Neuronal stem cell (in vitro differentiated cells): ENCODE measurements around the gene CPSF2.
"Not testable (repeated sequence)": the region's sequence is repeated elsewhere in the genome, so short reads cannot be mapped to it uniquely, and the experiment has no call there.

Experiments used
- DNase-seq: peaks from one replicate; pipeline ENCODE4 v3.0.0-alpha.2; 2013; ENCODE audit warnings: low spot score
- H2AFZ ChIP-seq: one replicate; pipeline ENCODE4 v1.6.1; 2013; ENCODE audit warnings: mild to moderate bottlenecking, low read length, inconsistent platforms
- H2AK5ac ChIP-seq: 2 replicates; pipeline ENCODE4 v1.6.1; 2013; ENCODE audit warnings: low read depth, mild to moderate bottlenecking, inconsistent platforms, low read length, moderate library complexity, mixed read lengths
- H2BK120ac ChIP-seq: 2 replicates; pipeline ENCODE4 v1.6.1; 2013; ENCODE audit warnings: low read depth, mild to moderate bottlenecking, inconsistent platforms, low read length, moderate library complexity, mixed read lengths
- H2BK12ac ChIP-seq: one replicate; pipeline ENCODE4 v1.6.1; 2013; ENCODE audit warnings: low read length, inconsistent platforms
- H2BK15ac ChIP-seq: 2 replicates; pipeline ENCODE4 v1.6.1; 2013; ENCODE audit warnings: mild to moderate bottlenecking, low read length, inconsistent platforms, mixed read lengths
- H2BK5ac ChIP-seq: one replicate; pipeline ENCODE4 v1.6.1; 2013; ENCODE audit warnings: inconsistent platforms, mild to moderate bottlenecking, low read length, moderate library complexity
- H3K14ac ChIP-seq: one replicate; pipeline ENCODE4 v1.6.1; 2013; ENCODE audit warnings: low read length, inconsistent platforms
- H3K18ac ChIP-seq: 2 replicates; pipeline ENCODE4 v1.6.1; 2013; ENCODE audit warnings: low read length, inconsistent platforms
- H3K23ac ChIP-seq: 2 replicates; pipeline ENCODE4 v1.6.1; 2013; ENCODE audit warnings: low read depth, mild to moderate bottlenecking, mixed read lengths, low read length, inconsistent platforms; ENCODE audit not compliant: poor library complexity
- H3K27ac ChIP-seq: replicated peaks from 3 replicates; pipeline ENCODE4 v1.5.1; 2013; ENCODE audit warnings: low read length, inconsistent platforms
- H3K27me3 ChIP-seq, 3 experiments: 2 replicates each; pipeline ENCODE4 v1.6.1; 2013; ENCODE audit warnings: low read length in 3 of 3, mild to moderate bottlenecking in 2 of 3, inconsistent platforms in 1 of 3, low read depth in 1 of 3, mixed read lengths in 1 of 3, moderate library complexity in 1 of 3; ENCODE audit not compliant: control insufficient read depth in 3 of 3, insufficient read depth in 3 of 3
- H3K36me3 ChIP-seq, 2 donors: replicated peaks in 1 of 2; 2 replicates each; pipeline ENCODE4 v1.6.1; 2013; ENCODE audit warnings: low read length in 2 of 2; ENCODE audit not compliant: control insufficient read depth in 2 of 2, insufficient read depth in 2 of 2
- H3K4ac ChIP-seq: 2 replicates; pipeline ENCODE4 v1.6.1; 2013; ENCODE audit warnings: inconsistent platforms, mild to moderate bottlenecking, low read length, moderate library complexity
- H3K4me1 ChIP-seq, 2 donors: 1 replicate in 1 of 2; 2 replicates in 1 of 2; pipeline ENCODE4 v1.6.1; 2013; ENCODE audit warnings: low read length in 2 of 2, low read depth in 1 of 2; ENCODE audit not compliant: control insufficient read depth in 2 of 2, insufficient read depth in 1 of 2
- H3K4me2 ChIP-seq: one replicate; pipeline ENCODE4 v1.6.1; 2013; ENCODE audit warnings: mild to moderate bottlenecking, low read length, inconsistent platforms; ENCODE audit not compliant: insufficient read depth, poor library complexity, severe bottlenecking
- H3K4me3 ChIP-seq, 2 donors: 2 replicates each; pipeline ENCODE4 v1.5.1; 2013; ENCODE audit warnings: low read length in 2 of 2, mild to moderate bottlenecking in 2 of 2, inconsistent platforms in 1 of 2, moderate library complexity in 1 of 2
- H3K79me1 ChIP-seq: one replicate; pipeline ENCODE4 v1.6.1; 2013; ENCODE audit warnings: low read depth, mild to moderate bottlenecking, inconsistent platforms, low read length, moderate library complexity
- H3K9ac ChIP-seq: one replicate; pipeline ENCODE4 v1.6.1; 2013; ENCODE audit warnings: mild to moderate bottlenecking, low read depth, low read length, inconsistent platforms; ENCODE audit not compliant: poor library complexity
- H3K9me3 ChIP-seq, 2 donors: replicated peaks in 1 of 2; 2 replicates each; pipeline versions ENCODE3 to v1.6.1; 2013; ENCODE audit warnings: low read length in 2 of 2, mild to moderate bottlenecking in 2 of 2, inconsistent platforms in 1 of 2, low read depth in 1 of 2, mixed read lengths in 1 of 2, moderate library complexity in 1 of 2; ENCODE audit not compliant: control insufficient read depth in 2 of 2, insufficient read depth in 1 of 2
- H4K8ac ChIP-seq: one replicate; pipeline ENCODE4 v1.6.1; 2013; ENCODE audit warnings: low read depth, mild to moderate bottlenecking, inconsistent platforms, low read length, moderate library complexity
- H4K91ac ChIP-seq: one replicate; pipeline ENCODE4 v1.6.1; 2013; ENCODE audit warnings: low read length, low read depth, mild to moderate bottlenecking, inconsistent platforms; ENCODE audit not compliant: poor library complexity
- WGBS, 2 donors: extraction: QIAGEN DNeasy Blood & Tissue Kit; methylation state at CpG; one replicate each; pipeline ENCODE4 v1.1.7; 2013; ENCODE audit warnings: missing lambda C conversion rate in 2 of 2, mixed read lengths in 1 of 2; ENCODE audit not compliant: insufficient read length in 2 of 2, insufficient replicate concordance in 1 of 2; ENCODE audit errors: extremely low coverage in 2 of 2; 5-methylcytosine and 5-hydroxymethylcytosine counted together

Gene CPSF2

GRCh38 chr14:92207012-92207927 lies 85.5 kb downstream of the CPSF2 start:
- Histone ChIP-seq H3K4me2 (no peak overlapping the region), H3K23ac (no peak overlapping the region), H3K4me3 (no peak overlapping the region), H2AK5ac (peak overlapping the region; percentile 42), H3K79me1 (no peaks in the 10 kb centered on the region), H3K27me3 (no peaks in the 10 kb centered on the region), H3K9ac (peak overlapping the region; percentile 22), H2BK12ac (no peak overlapping the region), H4K91ac (peak overlapping the region; percentile 8), H3K27ac (no peak overlapping the region), H3K9me3 (peaks cover 0 to 2% of the 10 kb centered on the region in 2 donors), H4K8ac (no peak overlapping the region), H2AFZ (peak overlapping the region; percentile 38), H2BK120ac (no peak overlapping the region), H3K36me3 (no peaks in the 10 kb centered on the region), H2BK5ac (no peak overlapping the region), H3K4ac (no peak overlapping the region), H3K14ac (no peak overlapping the region), H3K4me1 (peaks cover 0 to 3% of the 10 kb centered on the region in 2 donors), H2BK15ac (no peak overlapping the region), H3K18ac (peak overlapping the region; percentile 76)
- DNase-seq = no peak
- no CpG with 5 or more reads among the region's 17 CpGs for WGBS, 2 donors

- no peak for DNase-seq
- no peak overlapping the region for H4K91ac ChIP-seq
- no peak overlapping the region for H2BK5ac ChIP-seq
- H2BK12ac ChIP-seq = no peak overlapping the region
- no peak overlapping the region for H2BK15ac ChIP-seq
- no peaks in the 10 kb centered on the region for H3K36me3 ChIP-seq
- H3K4me1 ChIP-seq = peaks cover 0 to 3% of the 10 kb centered on the region in 2 donors
- H3K9me3 ChIP-seq = peaks cover 0 to 2% of the 10 kb centered on the region in 2 donors
- peak overlapping the region; percentile 9 for H3K18ac ChIP-seq
- no peak overlapping the region for H3K27ac ChIP-seq
- no peak overlapping the region for H3K23ac ChIP-seq
- H2BK120ac ChIP-seq = no peak overlapping the region
- H3K27me3 ChIP-seq = no peaks in the 10 kb centered on the region
- peak overlapping the region; percentile 22 for H3K9ac ChIP-seq
- H2AK5ac ChIP-seq = peak overlapping the region; percentile 42
- H3K4me2 ChIP-seq = no peak overlapping the region
- no peak overlapping the region for H3K4ac ChIP-seq
- H4K8ac ChIP-seq = no peak overlapping the region
- H2AFZ ChIP-seq = no peak overlapping the region
- no CpG with 5 or more reads among the region's 6 CpGs for WGBS, 2 donors
- H3K79me1 ChIP-seq = no peaks in the 10 kb centered on the region
- H3K14ac ChIP-seq = no peak overlapping the region
- no peak overlapping the region for H3K4me3 ChIP-seq
Measured at GRCh38 chr14:92207928-92208265, 86.1 kb downstream of the CPSF2 start.

DNA sequence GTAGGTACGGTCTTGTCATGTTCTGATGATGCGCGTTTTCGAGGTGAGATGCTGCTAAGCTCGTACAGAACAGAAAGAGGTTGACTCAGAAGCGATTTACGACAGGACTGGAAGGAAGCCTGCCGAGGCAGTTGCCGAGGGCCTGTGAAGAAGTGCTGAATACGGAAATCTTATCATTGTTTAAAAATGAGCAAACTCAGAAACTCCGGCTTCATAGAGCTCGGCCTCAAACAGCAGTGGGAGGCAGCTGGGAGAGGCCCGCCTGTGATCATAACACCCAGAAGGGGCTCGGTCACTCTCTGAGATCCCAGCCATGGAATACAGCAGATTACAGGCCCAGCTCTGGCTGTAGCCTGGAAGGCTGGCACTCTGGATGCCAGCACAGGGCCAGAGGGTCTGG lies 87.4 kb downstream of the CPSF2 start:
- Histone ChIP-seq H3K14ac (no peak overlapping the region), H2BK15ac (no peak overlapping the region), H3K23ac (no peak overlapping the region), H3K27me3 (no peaks in the 10 kb centered on the region), H3K79me1 (no peaks in the 10 kb centered on the region), H3K18ac (no peak overlapping the region), H3K9ac (no peak overlapping the region), H2AK5ac (no peak overlapping the region), H3K36me3 (no peaks in the 10 kb centered on the region), H2BK120ac (no peak overlapping the region), H4K8ac (no peak overlapping the region), H2AFZ (no peak overlapping the region), H3K4me1 (peaks cover 0 to 3% of the 10 kb centered on the region in 2 donors), H4K91ac (no peak overlapping the region), H3K4me3 (no peak overlapping the region), H3K4ac (no peak overlapping the region), H3K9me3 (peaks cover 0 to 2% of the 10 kb centered on the region in 2 donors), H3K27ac (no peak overlapping the region), H3K4me2 (no peak overlapping the region), H2BK12ac (no peak overlapping the region), H2BK5ac (no peak overlapping the region)
- no CpG with 5 or more reads among the region's 14 CpGs for WGBS, 2 donors
- no peak for DNase-seq

DNA sequence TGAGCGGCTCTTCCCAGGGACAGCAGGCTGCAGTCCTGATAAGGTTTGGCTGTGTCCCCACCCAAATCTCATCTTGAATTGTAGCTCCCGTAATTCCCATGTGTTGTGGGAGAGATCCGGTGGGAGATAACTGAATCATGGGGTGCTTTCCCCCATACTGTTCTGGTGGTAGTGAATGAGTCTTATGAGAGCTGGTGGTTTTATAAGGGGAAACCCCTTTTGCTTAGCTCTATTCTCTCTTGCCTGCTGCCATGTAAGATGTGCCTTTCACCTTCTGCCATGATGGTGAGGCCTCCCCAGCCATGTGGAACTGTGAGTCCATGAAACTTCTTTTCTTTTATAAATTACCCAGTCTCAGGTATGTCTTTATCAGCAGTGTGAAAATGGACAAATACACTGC lies 91.4 kb downstream of the CPSF2 start:
- H3K14ac ChIP-seq = not testable (repeated sequence)

More for the DNA sequence above, 91.4 kb downstream of the CPSF2 start:
- not testable (repeated sequence) for H2BK120ac ChIP-seq, H3K23ac ChIP-seq, H3K4me2 ChIP-seq, DNase-seq, H3K27ac ChIP-seq, H3K9ac ChIP-seq, H3K18ac ChIP-seq, H3K4me1 ChIP-seq, H3K36me3 ChIP-seq, H3K4me3 ChIP-seq, H3K4ac ChIP-seq, H3K79me1 ChIP-seq, H3K27me3 ChIP-seq, H2AFZ ChIP-seq, H2AK5ac ChIP-seq, H3K9me3 ChIP-seq, H2BK5ac ChIP-seq, H4K91ac ChIP-seq, H2BK15ac ChIP-seq, H4K8ac ChIP-seq, H2BK12ac ChIP-seq
- no CpG with 5 or more reads among the region's 3 CpGs for WGBS, 2 donors
